IPS-20b (cell line): Measurements from ENCODE around the gene DMXL2.

Experiments used
- H3K27ac ChIP-seq: one replicate; pipeline ENCODE4 v1.5.1; 2013; ENCODE audit warnings: low read length
- H3K27me3 ChIP-seq: 2 replicates; pipeline ENCODE4 v1.6.1; 2013; ENCODE audit warnings: mild to moderate bottlenecking, low read length, inconsistent platforms; ENCODE audit not compliant: insufficient read depth
- H3K36me3 ChIP-seq: 2 replicates; pipeline ENCODE4 v1.6.1; 2013; ENCODE audit warnings: low read depth, mild to moderate bottlenecking, inconsistent platforms, low read length, moderate library complexity; ENCODE audit not compliant: insufficient read depth
- H3K4me1 ChIP-seq: 2 replicates; pipeline ENCODE4 v1.6.1; 2013; ENCODE audit warnings: mild to moderate bottlenecking, control low read depth, inconsistent platforms, low read length, moderate library complexity; ENCODE audit not compliant: insufficient read depth
- H3K4me3 ChIP-seq: 2 replicates; pipeline ENCODE4 v1.5.1; 2013; ENCODE audit warnings: mild to moderate bottlenecking, low read length, inconsistent platforms
- H3K9ac ChIP-seq: 2 replicates; pipeline ENCODE4 v1.6.1; 2013; ENCODE audit warnings: low read depth, mild to moderate bottlenecking, inconsistent platforms, low read length, moderate library complexity
- H3K9me3 ChIP-seq: 2 replicates; pipeline ENCODE4 v1.6.1; 2013; ENCODE audit warnings: mild to moderate bottlenecking, low read depth, low read length, inconsistent platforms; ENCODE audit not compliant: insufficient read depth

DMXL2 gene

GRCh38 chr15:51497806-51498205 lies 124.8 kb downstream of the DMXL2 start:
- no peak overlapping the region for H3K4me3 ChIP-seq
- H3K9me3 ChIP-seq, result no peaks in the 10 kb centered on the region
- no peaks in the 10 kb centered on the region for H3K27me3 ChIP-seq
- H3K4me1 ChIP-seq, result no peaks in the 10 kb centered on the region
- no peak overlapping the region for H3K27ac ChIP-seq
- H3K36me3 ChIP-seq, result no peaks in the 10 kb centered on the region
- H3K9ac ChIP-seq, result no peak overlapping the region

GRCh38 chr15:51496246-51496645 lies 126.3 kb downstream of the DMXL2 start:
- H3K9me3 ChIP-seq, result no peaks in the 10 kb centered on the region
- H3K4me3 ChIP-seq, result no peak overlapping the region
- H3K27ac ChIP-seq, result no peak overlapping the region
- H3K4me1 ChIP-seq, result no peaks in the 10 kb centered on the region
- no peak overlapping the region for H3K9ac ChIP-seq
- no peaks in the 10 kb centered on the region for H3K36me3 ChIP-seq
- no peaks in the 10 kb centered on the region for H3K27me3 ChIP-seq

GRCh38 chr15:51494411-51495314 lies 127.9 kb downstream of the DMXL2 start:
- Histone ChIP-seq H3K4me1 (no peaks in the 10 kb centered on the region), H3K4me3 (no peak overlapping the region), H3K9ac (no peak overlapping the region), H3K27me3 (no peaks in the 10 kb centered on the region), H3K9me3 (no peaks in the 10 kb centered on the region), H3K36me3 (no peaks in the 10 kb centered on the region), H3K27ac (no peak overlapping the region)

- Histone ChIP-seq H3K9me3 (no peaks in the 10 kb centered on the region), H3K4me1 (no peaks in the 10 kb centered on the region), H3K36me3 (no peaks in the 10 kb centered on the region), H3K27me3 (no peaks in the 10 kb centered on the region), H3K27ac (no peak overlapping the region), H3K4me3 (no peak overlapping the region), H3K9ac (no peak overlapping the region)
Observed at GRCh38 chr15:51493892-51494291, 128.7 kb downstream of the DMXL2 start.

- Histone ChIP-seq H3K4me3 (no peak overlapping the region), H3K36me3 (0 out of 2 replicates have a peak, but pooled peaks cover 3% of the 10 kb centered on the region), H3K27ac (no peak overlapping the region), H3K9me3 (no peaks in the 10 kb centered on the region), H3K4me1 (no peaks in the 10 kb centered on the region), H3K9ac (no peak overlapping the region), H3K27me3 (no peaks in the 10 kb centered on the region)
Observed at GRCh38 chr15:51492528-51492927, 130.0 kb downstream of the DMXL2 start.

GRCh38 chr15:51491941-51492340 lies 130.6 kb downstream of the DMXL2 start:
- no peaks in the 10 kb centered on the region for H3K9me3 ChIP-seq
- H3K27ac ChIP-seq, result no peak overlapping the region
- H3K4me1 ChIP-seq, result no peaks in the 10 kb centered on the region
- 0 out of 2 replicates have a peak, but pooled peaks cover 3% of the 10 kb centered on the region for H3K36me3 ChIP-seq
- no peak overlapping the region for H3K9ac ChIP-seq
- no peak overlapping the region for H3K4me3 ChIP-seq
- H3K27me3 ChIP-seq, result no peaks in the 10 kb centered on the region

GRCh38 chr15:51484781-51485180 lies 137.8 kb downstream of the DMXL2 start:
- no peak overlapping the region for H3K9ac ChIP-seq
- H3K27me3 ChIP-seq, result no peaks in the 10 kb centered on the region
- no peaks in the 10 kb centered on the region for H3K9me3 ChIP-seq
- H3K36me3 ChIP-seq, result 0 out of 2 replicates have a peak, but pooled peaks cover 3% of the 10 kb centered on the region
- H3K27ac ChIP-seq, result no peak overlapping the region
- H3K4me3 ChIP-seq, result no peak overlapping the region
- no peaks in the 10 kb centered on the region for H3K4me1 ChIP-seq

GRCh38 chr15:51483985-51484384 lies 138.6 kb downstream of the DMXL2 start:
- H3K27me3 ChIP-seq, result no peaks in the 10 kb centered on the region
- H3K9me3 ChIP-seq, result no peaks in the 10 kb centered on the region
- H3K9ac ChIP-seq, result no peak overlapping the region
- 0 out of 2 replicates have a peak, but pooled peaks cover 3% of the 10 kb centered on the region for H3K36me3 ChIP-seq
- no peaks in the 10 kb centered on the region for H3K4me1 ChIP-seq
- H3K27ac ChIP-seq, result no peak overlapping the region
- no peak overlapping the region for H3K4me3 ChIP-seq

GRCh38 chr15:51483520-51483919 lies 139.1 kb downstream of the DMXL2 start:
- Histone ChIP-seq H3K9me3 (no peaks in the 10 kb centered on the region), H3K4me3 (no peak overlapping the region), H3K36me3 (0 out of 2 replicates have a peak, but pooled peaks cover 3% of the 10 kb centered on the region), H3K4me1 (no peaks in the 10 kb centered on the region), H3K9ac (no peak overlapping the region), H3K27me3 (no peaks in the 10 kb centered on the region), H3K27ac (no peak overlapping the region)

- Histone ChIP-seq H3K27me3 (no peaks in the 10 kb centered on the region), H3K9ac (no peak overlapping the region), H3K27ac (no peak overlapping the region), H3K4me1 (peaks cover 2% of the 10 kb centered on the region; the same call in 1 of the 2 replicates), H3K36me3 (no peaks in the 10 kb centered on the region), H3K4me3 (no peak overlapping the region), H3K9me3 (no peaks in the 10 kb centered on the region)
Observed at GRCh38 chr15:51475736-51476135, 146.8 kb downstream of the DMXL2 start.

GRCh38 chr15:51470512-51470911 lies 152.1 kb downstream of the DMXL2 start:
- Histone ChIP-seq H3K27me3 (no peaks in the 10 kb centered on the region), H3K36me3 (no peaks in the 10 kb centered on the region; the same call in 1 of the 2 replicates), H3K4me3 (no peak overlapping the region), H3K27ac (no peak overlapping the region), H3K9me3 (no peaks in the 10 kb centered on the region), H3K4me1 (peaks cover 13% of the 10 kb centered on the region; the same call in 1 of the 2 replicates), H3K9ac (no peak overlapping the region)

GRCh38 chr15:51460796-51461195 lies 161.8 kb downstream of the DMXL2 start:
- Histone ChIP-seq H3K9ac (no peak overlapping the region), H3K4me3 (no peak overlapping the region), H3K27ac (no peak overlapping the region), H3K9me3 (no peaks in the 10 kb centered on the region), H3K27me3 (no peaks in the 10 kb centered on the region), H3K4me1 (no peaks in the 10 kb centered on the region), H3K36me3 (peaks cover 4% of the 10 kb centered on the region)
